SH-SY5Y (cell line): Measurements from ENCODE around the gene KCNAB1.

Experiments
- GATA2 ChIP-seq: IDR thresholded peaks from 2 replicates; pipeline ENCODE4 v1.6.1; 2011; ENCODE audit warnings: mild to moderate bottlenecking, low read depth, low read length
- GATA3 ChIP-seq: IDR thresholded peaks from 2 replicates; pipeline ENCODE4 v1.6.1; 2011; ENCODE audit warnings: low read depth, mild to moderate bottlenecking, low read length, moderate library complexity

- TF ChIP-seq GATA3, result no peak
- TF ChIP-seq GATA2, result no peak
Measured at GRCh38 chr3:156404217-156404616, 283.8 kb downstream of the KCNAB1 start.
